Measurements from ENCODE around the gene RAB5A.
"Not testable (repeated sequence)": the region's sequence is repeated elsewhere in the genome, so short reads cannot be mapped to it uniquely, and the experiment has no call there.

Gene RAB5A

DNA sequence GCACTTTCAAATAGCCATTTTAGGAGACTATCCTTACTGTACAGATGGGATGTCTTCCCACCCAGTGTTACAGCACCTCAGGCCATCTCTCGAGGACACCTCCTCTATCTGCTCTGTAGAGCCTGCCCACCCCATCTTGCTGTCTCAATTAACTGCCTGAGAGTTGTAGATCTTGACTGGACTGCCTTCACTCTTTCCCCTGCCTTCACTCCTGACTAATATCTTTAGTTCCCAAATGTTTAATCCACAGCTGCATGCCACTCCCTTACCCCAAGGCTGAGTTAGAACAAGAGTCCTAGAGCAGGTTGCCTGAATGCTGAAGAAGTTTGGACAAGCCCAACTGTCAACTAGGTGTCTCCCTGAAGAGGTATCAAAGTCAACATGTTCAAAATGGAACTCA is 66.5 kb downstream of the RAB5A start:
- TF ChIP-seq, protein P1, sequence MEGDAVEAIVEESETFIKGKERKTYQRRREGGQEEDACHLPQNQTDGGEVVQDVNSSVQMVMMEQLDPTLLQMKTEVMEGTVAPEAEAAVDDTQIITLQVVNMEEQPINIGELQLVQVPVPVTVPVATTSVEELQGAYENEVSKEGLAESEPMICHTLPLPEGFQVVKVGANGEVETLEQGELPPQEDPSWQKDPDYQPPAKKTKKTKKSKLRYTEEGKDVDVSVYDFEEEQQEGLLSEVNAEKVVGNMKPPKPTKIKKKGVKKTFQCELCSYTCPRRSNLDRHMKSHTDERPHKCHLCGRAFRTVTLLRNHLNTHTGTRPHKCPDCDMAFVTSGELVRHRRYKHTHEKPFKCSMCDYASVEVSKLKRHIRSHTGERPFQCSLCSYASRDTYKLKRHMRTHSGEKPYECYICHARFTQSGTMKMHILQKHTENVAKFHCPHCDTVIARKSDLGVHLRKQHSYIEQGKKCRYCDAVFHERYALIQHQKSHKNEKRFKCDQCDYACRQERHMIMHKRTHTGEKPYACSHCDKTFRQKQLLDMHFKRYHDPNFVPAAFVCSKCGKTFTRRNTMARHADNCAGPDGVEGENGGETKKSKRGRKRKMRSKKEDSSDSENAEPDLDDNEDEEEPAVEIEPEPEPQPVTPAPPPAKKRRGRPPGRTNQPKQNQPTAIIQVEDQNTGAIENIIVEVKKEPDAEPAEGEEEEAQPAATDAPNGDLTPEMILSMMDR (IDR thresholded peaks at IDR 0.05; ENCODE audit: control insufficient read depth, insufficient read depth, low read depth, low read length, missing control alignments), result no peak
- H3K4me3 ChIP-seq (ENCODE audit: control insufficient read depth, low read depth, low read length), result no peak overlapping the region

DNA sequence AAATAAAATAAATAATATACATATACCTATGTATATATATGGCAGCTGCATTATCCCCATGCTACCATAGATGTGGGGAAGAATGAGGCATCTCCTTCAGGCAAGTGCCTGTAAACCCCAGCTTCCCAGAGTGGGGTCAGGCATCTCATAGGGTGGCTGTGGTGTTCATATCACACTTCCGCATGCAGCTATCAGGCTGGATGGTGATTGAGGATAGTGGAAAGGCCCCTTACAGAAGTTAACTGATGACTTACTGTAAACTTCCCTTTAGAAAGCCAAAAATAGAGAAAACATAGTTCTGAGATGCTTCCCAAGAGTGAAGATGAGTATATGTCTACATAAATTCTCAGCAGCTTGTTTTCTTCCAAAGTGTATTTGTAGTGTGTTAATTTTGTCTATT is 68.6 kb downstream of the RAB5A start:
- H3K4me3 ChIP-seq (ENCODE audit: control insufficient read depth, low read depth, low read length), result no peak overlapping the region
- no peak for DNase-seq (ENCODE audit: low read depth)
- TF ChIP-seq, protein P1 (IDR thresholded peaks at IDR 0.05; ENCODE audit: control insufficient read depth, insufficient read depth, low read depth, low read length, missing control alignments), result no peak

More for the DNA sequence above, 66.5 kb downstream of the RAB5A start:
- DNase-seq (ENCODE audit: low read depth), result no peak

DNA sequence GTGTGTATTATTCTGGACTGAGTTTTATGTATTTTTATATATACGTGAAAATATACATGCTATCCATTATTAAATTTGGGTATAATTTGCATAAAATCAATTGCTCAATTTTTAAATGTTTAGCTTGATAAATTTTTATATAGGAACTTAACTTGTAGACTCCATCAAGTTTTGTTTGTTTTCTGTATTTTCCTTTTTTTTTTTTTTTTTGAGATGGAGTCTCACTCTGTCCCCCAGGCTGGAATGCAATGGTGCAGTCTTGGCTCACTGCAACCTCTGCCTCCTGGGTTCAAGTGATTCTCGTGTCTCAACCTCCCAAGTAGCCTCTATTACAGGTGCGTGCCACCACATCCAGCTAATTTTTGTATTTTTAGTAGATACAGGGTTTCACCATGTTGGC is 69.2 kb downstream of the RAB5A start:
- not testable (repeated sequence) for H3K4me3 ChIP-seq (ENCODE audit: control insufficient read depth, low read depth, low read length); DNase-seq (ENCODE audit: low read depth)

DNA sequence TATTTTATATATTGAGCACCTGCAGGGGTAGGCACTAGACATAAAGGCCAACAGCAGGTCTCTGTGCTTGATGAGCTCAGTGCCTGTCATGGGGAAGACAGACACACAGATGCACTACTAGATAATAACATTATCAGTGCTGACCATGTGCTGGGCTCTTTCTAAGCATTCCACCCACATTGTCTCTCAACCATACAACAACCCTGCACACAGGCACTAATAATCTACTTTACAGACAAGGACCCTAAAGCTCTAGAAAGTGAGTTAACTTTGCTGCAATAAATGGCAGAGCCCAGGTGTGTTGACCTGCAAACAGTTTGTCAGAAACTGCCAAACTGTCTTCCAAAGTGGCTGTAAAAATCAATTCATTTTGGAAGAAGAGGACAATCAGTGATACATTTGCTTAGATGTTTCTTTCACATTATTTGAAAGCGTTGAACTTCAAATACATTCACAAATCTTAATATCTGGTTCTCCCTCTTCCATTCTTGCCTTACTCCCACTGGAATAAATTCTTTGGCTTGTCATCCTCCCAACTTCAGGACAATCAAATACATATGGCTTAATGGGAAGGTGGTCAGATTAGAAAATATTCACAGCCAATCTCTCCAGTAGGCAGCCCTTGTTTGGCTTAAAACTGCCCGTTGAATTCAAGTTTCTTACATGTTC is 76.2 kb downstream of the RAB5A start:
- DNase-seq (ENCODE audit: low read depth), result no peak
- TF ChIP-seq, protein P1 (IDR thresholded peaks at IDR 0.05; ENCODE audit: control insufficient read depth, insufficient read depth, low read depth, low read length, missing control alignments), result no peak
- H3K4me3 ChIP-seq (ENCODE audit: control insufficient read depth, low read depth, low read length), result no peak overlapping the region

DNA sequence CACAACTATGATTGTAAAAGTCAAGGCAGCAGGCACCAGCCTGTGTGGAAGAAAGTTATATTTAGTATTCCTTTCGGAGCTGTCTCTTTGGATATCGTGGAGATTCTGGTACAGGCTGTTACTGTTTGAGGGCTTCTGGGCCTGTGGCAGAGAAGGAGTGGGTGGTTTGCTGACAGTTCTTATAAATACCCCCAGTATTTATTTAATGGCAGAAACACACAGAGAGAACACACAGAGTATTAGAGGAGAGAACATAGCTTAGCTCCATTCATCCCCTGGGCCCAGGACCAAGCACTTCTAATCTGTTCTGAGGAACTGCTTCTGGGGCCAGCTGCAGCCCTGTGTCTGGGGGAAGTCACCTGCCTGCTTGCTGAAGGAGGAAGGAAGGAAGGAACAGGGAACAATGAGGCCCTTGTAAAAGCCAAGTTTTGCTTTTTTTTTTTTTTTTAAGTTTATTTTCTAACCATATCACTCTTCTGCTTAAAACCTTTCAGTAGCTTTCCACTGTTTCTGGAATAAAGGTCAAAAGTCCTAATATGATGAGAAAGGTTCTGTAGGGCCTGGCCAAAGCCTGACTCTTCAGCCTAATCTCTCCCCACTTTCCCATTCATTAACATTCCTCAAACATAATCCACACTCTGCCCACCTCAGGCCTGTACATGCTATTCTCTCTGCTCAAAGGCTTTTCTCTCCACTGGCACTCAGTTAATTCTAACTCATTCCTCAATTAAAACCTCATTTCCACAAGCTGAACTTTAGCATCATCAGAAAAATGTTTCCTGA is 76.9 kb downstream of the RAB5A start:
- DNase-seq (ENCODE audit: low read depth), result no peak
- no peak overlapping the region for H3K4me3 ChIP-seq (ENCODE audit: control insufficient read depth, low read depth, low read length)
- TF ChIP-seq, protein P1 (IDR thresholded peaks at IDR 0.05; ENCODE audit: control insufficient read depth, insufficient read depth, low read depth, low read length, missing control alignments), result no peak

DNA sequence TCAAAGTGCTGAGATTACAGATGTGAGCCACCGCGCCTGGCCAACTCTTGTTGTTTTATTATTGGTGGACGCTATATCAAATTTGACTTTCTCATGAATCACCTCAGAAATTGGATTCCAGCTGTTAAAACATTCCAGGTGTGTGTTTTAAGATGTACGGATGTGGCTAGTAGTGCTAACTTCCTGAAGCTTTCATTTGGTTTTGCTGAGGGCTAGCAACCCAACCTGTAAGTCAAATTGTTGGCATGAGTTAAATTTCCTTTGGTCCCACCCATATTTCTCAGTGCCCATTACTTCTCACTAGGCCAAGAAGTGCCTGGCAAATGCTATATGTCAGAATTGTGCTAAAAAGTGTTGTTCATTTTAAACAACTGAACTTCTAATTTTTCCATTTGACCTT is 80.2 kb downstream of the RAB5A start:
- TF ChIP-seq, protein P1 (IDR thresholded peaks at IDR 0.05; ENCODE audit: control insufficient read depth, insufficient read depth, low read depth, low read length, missing control alignments), result no peak
- no peak overlapping the region for H3K4me3 ChIP-seq (ENCODE audit: control insufficient read depth, low read depth, low read length)
- DNase-seq (ENCODE audit: low read depth), result no peak

DNA sequence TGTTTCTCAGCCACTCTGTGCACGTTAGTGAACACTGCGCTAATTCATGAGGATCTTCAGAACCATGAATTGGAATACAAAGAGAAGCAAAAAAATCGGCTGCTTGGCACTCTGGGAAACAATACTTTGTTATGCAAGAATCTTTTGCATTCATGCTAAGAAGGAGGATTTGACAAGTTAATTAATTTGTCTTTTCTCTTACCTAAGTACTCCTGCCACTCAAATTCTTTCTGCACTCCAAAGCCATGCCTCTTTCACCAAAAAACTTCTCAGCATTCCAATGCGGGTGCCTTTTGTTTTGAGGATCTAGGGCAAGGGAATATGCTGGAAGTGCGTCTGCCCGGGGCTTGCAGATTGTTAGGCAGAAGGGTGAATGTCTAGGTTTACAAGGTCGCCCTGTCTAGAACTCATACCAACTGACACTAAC is 82.0 kb downstream of the RAB5A start:
- H3K4me3 ChIP-seq (ENCODE audit: control insufficient read depth, low read depth, low read length), result no peak overlapping the region
- TF ChIP-seq, protein P1 (IDR thresholded peaks at IDR 0.05; ENCODE audit: control insufficient read depth, insufficient read depth, low read depth, low read length, missing control alignments), result no peak
- DNase-seq (ENCODE audit: low read depth), result no peak

DNA sequence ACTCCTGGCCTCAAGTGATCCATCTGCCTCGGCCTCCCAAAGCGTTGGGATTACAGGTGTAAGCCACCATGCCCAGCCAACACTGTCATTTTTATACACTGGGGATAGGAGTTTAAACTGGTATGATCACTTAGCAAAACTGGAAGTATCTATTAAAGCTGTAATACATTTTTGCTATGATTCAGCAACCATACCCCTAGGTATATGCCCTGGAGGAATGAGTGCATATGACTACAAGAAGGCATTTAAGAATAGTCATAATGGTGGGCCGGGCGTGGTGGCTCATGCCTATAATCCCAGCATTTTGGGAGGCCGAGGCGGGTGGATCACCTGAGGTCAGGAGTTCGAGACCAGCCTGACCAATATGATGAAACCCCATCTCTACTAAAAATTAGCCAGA is 85.0 kb downstream of the RAB5A start:
- not testable (repeated sequence) for DNase-seq (ENCODE audit: low read depth)

More for the DNA sequence above, 85.0 kb downstream of the RAB5A start:
- H3K4me3 ChIP-seq (ENCODE audit: control insufficient read depth, low read depth, low read length), result not testable (repeated sequence)

All from AG09309 (cell line).